Endothelial cell of umbilical vein (primary cell): ENCODE data around the gene NSFL1C. TPM values are rescaled to one million over a fixed set of nuclear protein-coding genes. Genes with fewer than 3 reads are reported as not detected.

Experiments
- BruUV-seq: library from RNA; stranded (reverse); fragments of 400-500 nt; replicated peaks from 2 replicates; lab custom pipeline; 2021; lab: Mats Ljungman, UMichigan
- CTCF ChIA-PET: fragments of 300-600, 350-600 bp; sonication (Branson Sonifier 250); formaldehyde crosslinking; loops from one replicate; lab custom pipeline; 2021; ENCODE audit warnings: antibody characterized with exemption, inconsistent platforms; lab: Charles Lee
- POLR2A ChIA-PET: fragments of 300-600, 350-600 bp; sonication (Branson Sonifier 250); formaldehyde crosslinking; loops from one replicate; lab custom pipeline; 2021; ENCODE audit warnings: antibody characterized with exemption, inconsistent platforms; lab: Charles Lee
- DNase-seq: peaks from one replicate; pipeline ENCODE4 v3.0.0-alpha.2; 2011; ENCODE audit warnings: low read depth, low spot score
- FAIRE-seq: peaks from 2 replicates; lab custom pipeline; 2011; peaks lifted over from hg19 to GRCh38; lab: Jason Lieb, UNC
- H2AFZ ChIP-seq: 2 replicates; pipeline ENCODE4 v1.6.0; 2012; ENCODE audit warnings: low read depth, low read length, control low read depth, inconsistent platforms
- H3K27ac ChIP-seq: 2 replicates; pipeline ENCODE4 v1.5.1; 2011; ENCODE audit warnings: low read depth, mild to moderate bottlenecking, control low read depth, low read length, moderate library complexity; ENCODE audit not compliant: insufficient read depth
- H3K27me3 ChIP-seq, 2 experiments: 2 replicates each; pipeline versions ENCODE4 v1.6.0 to v1.6.1; 2011; ENCODE audit warnings: low read length in 2 of 2, mixed read lengths in 1 of 2; ENCODE audit not compliant: control insufficient read depth in 2 of 2, insufficient read depth in 2 of 2
- H3K36me3 ChIP-seq, 2 experiments: 2 replicates in 1 of 2; 3 replicates in 1 of 2; pipeline ENCODE4 v1.5.1; 2011; ENCODE audit warnings: low read length in 2 of 2, mild to moderate bottlenecking in 1 of 2, moderate library complexity in 1 of 2; ENCODE audit not compliant: control insufficient read depth in 2 of 2, insufficient read depth in 2 of 2; ENCODE audit errors: extremely low read depth in 1 of 2
- H3K4me1 ChIP-seq: 3 replicates; pipeline ENCODE4 v1.5.1; 2011; ENCODE audit warnings: mild to moderate bottlenecking, low read length; ENCODE audit not compliant: control insufficient read depth, insufficient read depth; ENCODE audit errors: extremely low read depth
- H3K4me2 ChIP-seq: 2 replicates; pipeline ENCODE4 v1.6.1; 2011; ENCODE audit warnings: low read length, control low read depth, mixed read lengths; ENCODE audit not compliant: insufficient read depth
- H3K4me3 ChIP-seq, 3 experiments: fragments of 200-600 bp in 1 of 3; sonication (generic), shearing (Covaris generic) in 1 of 3; replicated peaks in 1 of 3; 2 replicates each; pipeline ENCODE4 v1.5.1; 2011 to 2016; ENCODE audit warnings: control low read depth in 3 of 3, low read length in 3 of 3, mild to moderate bottlenecking in 2 of 3, inconsistent platforms in 1 of 3, low read depth in 1 of 3, moderate library complexity in 1 of 3; ENCODE audit not compliant: insufficient read depth in 1 of 3
- H3K79me2 ChIP-seq: 2 replicates; pipeline ENCODE4 v1.6.0; 2012; ENCODE audit warnings: low read length, inconsistent platforms; ENCODE audit not compliant: control insufficient read depth, insufficient read depth
- H3K9ac ChIP-seq: replicated peaks from 2 replicates; pipeline ENCODE3; 2011; ENCODE audit warnings: low read length, control low read depth; ENCODE audit not compliant: insufficient read depth; ENCODE audit errors: extremely low read depth
- H3K9me1 ChIP-seq: replicated peaks from 3 replicates; pipeline ENCODE4 v1.6.0; 2011; ENCODE audit warnings: mild to moderate bottlenecking, low read length; ENCODE audit not compliant: control insufficient read depth, insufficient read depth; ENCODE audit errors: extremely low read depth
- H3K9me3 ChIP-seq: replicated peaks from 2 replicates; pipeline ENCODE4 v1.5.1; 2012; ENCODE audit warnings: low read length, inconsistent platforms; ENCODE audit not compliant: control insufficient read depth, insufficient read depth
- H4K20me1 ChIP-seq: replicated peaks from 2 replicates; pipeline ENCODE3; 2011; ENCODE audit warnings: mild to moderate bottlenecking, low read length; ENCODE audit not compliant: control insufficient read depth, insufficient read depth; ENCODE audit errors: extremely low read depth
- EZH2 ChIP-seq: IDR thresholded peaks from 2 replicates; pipeline ENCODE4 v1.6.1; 2012; ENCODE audit warnings: borderline replicate concordance, low read depth, mild to moderate bottlenecking, moderate library complexity, low read length, inconsistent platforms; ENCODE audit not compliant: severe bottlenecking
- FOS ChIP-seq: IDR thresholded peaks from 2 replicates; pipeline ENCODE4 v1.6.1; 2011; ENCODE audit warnings: mild to moderate bottlenecking, low read length, moderate library complexity, borderline replicate concordance; ENCODE audit not compliant: insufficient read depth
- GATA2 ChIP-seq: IDR thresholded peaks from 2 replicates; pipeline ENCODE4 v1.7.0; 2011; ENCODE audit warnings: low read depth, mild to moderate bottlenecking, moderate library complexity, mixed read lengths, low read length; ENCODE audit not compliant: insufficient read length, insufficient read depth
- JUN ChIP-seq: IDR thresholded peaks from 2 replicates; pipeline ENCODE4 v1.6.1; 2011; ENCODE audit warnings: borderline replicate concordance, low read depth; ENCODE audit not compliant: insufficient read length, insufficient read depth
- MYC ChIP-seq: IDR thresholded peaks from one replicate; pipeline ENCODE4 v1.6.1; 2011; ENCODE audit warnings: mild to moderate bottlenecking, low read depth, low read length
- POLR2A ChIP-seq: IDR thresholded peaks from 2 replicates; pipeline ENCODE4 v1.6.1; 2012; ENCODE audit warnings: low read depth, mild to moderate bottlenecking, control low read depth, low read length
- POLR2AphosphoS5 ChIP-seq: IDR thresholded peaks from 2 replicates; pipeline ENCODE4 v1.6.1; 2012; ENCODE audit warnings: low read depth, mild to moderate bottlenecking, control low read depth, low read length, moderate library complexity; ENCODE audit not compliant: insufficient read depth
- dilution Hi-C: fragments of 300-500 bp; cut with MboI; formaldehyde crosslinking; loops from one replicate; pipeline ENCODE4 v1.15.0; 2019; ENCODE audit warnings: low sequenced_read_pairs; ENCODE audit not compliant: extremely low pct_ligation_motif_present
- intact Hi-C: fragments of 100-400 bp; cut with micrococcal nuclease; formaldehyde crosslinking; loops from one replicate; pipeline ENCODE4 v1.10.0; 2022
- polyA plus RNA-seq, 4 experiments: library from polyadenylated mRNA; depleted of rRNA in 3 of 4; stranded (reverse) in 3 of 4; unstranded in 1 of 4; fragments of >200 nt; gene quantifications; 2 replicates each; pipeline versions ENCODE4 v1.2.1 to v1.2.3, GENCODE V29; 2011 to 2012; ENCODE audit warnings: missing spikeins in 1 of 4
- total RNA-seq: library from RNA; stranded (reverse); gene quantifications from 2 replicates; pipeline ENCODE4 v1.2.3, GENCODE V29; 2021
- TF ChIP-seq, protein P1 (sequence below), 2 donors: IDR thresholded peaks; 1 replicate in 1 of 2; 2 replicates in 1 of 2; pipeline ENCODE4 v1.5.1; 2011; ENCODE audit warnings: low read length in 2 of 2, mild to moderate bottlenecking in 2 of 2, moderate library complexity in 2 of 2, control low read depth in 1 of 2, inconsistent platforms in 1 of 2, low read depth in 1 of 2; ENCODE audit not compliant: insufficient read depth in 1 of 2; ENCODE audit errors: extremely low read depth in 1 of 2
- TF ChIP-seq, protein P2 (sequence below): IDR thresholded peaks from 2 replicates; pipeline ENCODE4 v1.6.1; 2011; ENCODE audit not compliant: insufficient read depth, insufficient read length

The NSFL1C gene
- total and polyA plus RNA-seq, 2 donors (not counting 3 experiments of a cell fraction or from before 2014, with no cell fraction given) = 27.3 to 95.7 TPM

DNA sequence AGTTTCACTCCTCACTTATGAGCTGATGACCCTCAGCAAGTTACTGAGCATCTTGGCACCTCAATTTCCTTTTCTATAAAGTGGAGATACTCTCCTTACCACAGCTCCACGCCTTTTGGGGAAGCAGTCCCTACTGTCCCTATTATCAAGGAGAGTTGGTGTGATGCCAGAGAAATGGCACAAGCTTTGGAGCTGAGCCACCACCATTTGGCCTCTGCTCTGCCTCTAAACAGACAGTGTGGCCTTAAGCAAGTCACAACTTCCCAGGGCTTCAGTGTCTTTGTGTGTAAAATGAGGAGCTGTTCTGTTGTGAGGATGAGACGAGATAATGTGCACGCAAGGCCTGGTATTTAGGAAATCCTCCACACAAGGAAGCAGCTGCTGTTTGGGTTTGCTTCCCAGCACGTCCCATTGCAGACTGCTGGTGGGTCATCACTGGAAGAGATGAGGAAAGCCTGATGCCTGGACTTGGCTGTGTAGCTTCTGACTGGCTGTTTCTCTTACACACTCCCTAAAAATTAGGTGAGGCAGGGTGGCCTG lies 18.5 kb downstream of the NSFL1C start:
- H3K4me1 ChIP-seq = no peaks in the 10 kb centered on the region
- no peaks in the 10 kb centered on the region for H3K9me1 ChIP-seq
- ChIA-PET CTCF (interaction anchor here (0.5 to 5.4 kb wide), 5 partner anchors 11 to 691 kb away, joined by 3 to 34 read pairs (median 6); no protein-coding TSS in a partner anchor), POLR2A (no interaction called here)
- no peak overlapping the region for H3K4me3 ChIP-seq
- H2AFZ ChIP-seq = no peak overlapping the region
- no peak overlapping the region for H3K27ac ChIP-seq
- no peaks in the 10 kb centered on the region for H4K20me1 ChIP-seq
- no peak for TF ChIP-seq POLR2AphosphoS5
- no peak for TF ChIP-seq EZH2
- TF ChIP-seq POLR2A = no peak
- TF ChIP-seq, protein P1, sequence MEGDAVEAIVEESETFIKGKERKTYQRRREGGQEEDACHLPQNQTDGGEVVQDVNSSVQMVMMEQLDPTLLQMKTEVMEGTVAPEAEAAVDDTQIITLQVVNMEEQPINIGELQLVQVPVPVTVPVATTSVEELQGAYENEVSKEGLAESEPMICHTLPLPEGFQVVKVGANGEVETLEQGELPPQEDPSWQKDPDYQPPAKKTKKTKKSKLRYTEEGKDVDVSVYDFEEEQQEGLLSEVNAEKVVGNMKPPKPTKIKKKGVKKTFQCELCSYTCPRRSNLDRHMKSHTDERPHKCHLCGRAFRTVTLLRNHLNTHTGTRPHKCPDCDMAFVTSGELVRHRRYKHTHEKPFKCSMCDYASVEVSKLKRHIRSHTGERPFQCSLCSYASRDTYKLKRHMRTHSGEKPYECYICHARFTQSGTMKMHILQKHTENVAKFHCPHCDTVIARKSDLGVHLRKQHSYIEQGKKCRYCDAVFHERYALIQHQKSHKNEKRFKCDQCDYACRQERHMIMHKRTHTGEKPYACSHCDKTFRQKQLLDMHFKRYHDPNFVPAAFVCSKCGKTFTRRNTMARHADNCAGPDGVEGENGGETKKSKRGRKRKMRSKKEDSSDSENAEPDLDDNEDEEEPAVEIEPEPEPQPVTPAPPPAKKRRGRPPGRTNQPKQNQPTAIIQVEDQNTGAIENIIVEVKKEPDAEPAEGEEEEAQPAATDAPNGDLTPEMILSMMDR (IDR thresholded peaks at IDR 0.05; ENCODE audit: extremely low read depth in 1 of 2, insufficient read depth in 1 of 2, low read depth in 1 of 2, low read length in 2 of 2) = no peak
- TF ChIP-seq GATA2 = no peak
- no peak for TF ChIP-seq FOS
- no peak for TF ChIP-seq MYC
- TF ChIP-seq JUN = no peak
- TF ChIP-seq, protein P2, sequence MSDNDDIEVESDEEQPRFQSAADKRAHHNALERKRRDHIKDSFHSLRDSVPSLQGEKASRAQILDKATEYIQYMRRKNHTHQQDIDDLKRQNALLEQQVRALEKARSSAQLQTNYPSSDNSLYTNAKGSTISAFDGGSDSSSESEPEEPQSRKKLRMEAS = no peak
- dilution Hi-C loops (loop anchor here (25.0 kb wide), 1 partner anchor 136 kb away; no protein-coding TSS in a partner anchor), intact Hi-C loops (no loop called here)
- H3K9me3 ChIP-seq = no peaks in the 10 kb centered on the region
- no peaks in the 10 kb centered on the region for H3K79me2 ChIP-seq
- H3K36me3 ChIP-seq = peaks cover 64 to 70% of the 10 kb centered on the region in 2 experiments
- no TSS peak for BruUV-seq
- H3K27me3 ChIP-seq = no peaks in the 10 kb centered on the region
- H3K9ac ChIP-seq = no peak overlapping the region
- FAIRE-seq (no peak), DNase-seq (no peak)
- no peak overlapping the region for H3K4me2 ChIP-seq
